HG02759 (cell line): ENCODE measurements around the gene NECTIN1.

ENCODE experiments used
- ATAC-seq: cut with Tn5 transposase; IDR thresholded peaks from one replicate; pipeline ENCODE4 v1.9.1; 2021; ENCODE audit warnings: mild to moderate bottlenecking, moderate library complexity; ENCODE audit not compliant: unreplicated experiment

The NECTIN1 gene

DNA sequence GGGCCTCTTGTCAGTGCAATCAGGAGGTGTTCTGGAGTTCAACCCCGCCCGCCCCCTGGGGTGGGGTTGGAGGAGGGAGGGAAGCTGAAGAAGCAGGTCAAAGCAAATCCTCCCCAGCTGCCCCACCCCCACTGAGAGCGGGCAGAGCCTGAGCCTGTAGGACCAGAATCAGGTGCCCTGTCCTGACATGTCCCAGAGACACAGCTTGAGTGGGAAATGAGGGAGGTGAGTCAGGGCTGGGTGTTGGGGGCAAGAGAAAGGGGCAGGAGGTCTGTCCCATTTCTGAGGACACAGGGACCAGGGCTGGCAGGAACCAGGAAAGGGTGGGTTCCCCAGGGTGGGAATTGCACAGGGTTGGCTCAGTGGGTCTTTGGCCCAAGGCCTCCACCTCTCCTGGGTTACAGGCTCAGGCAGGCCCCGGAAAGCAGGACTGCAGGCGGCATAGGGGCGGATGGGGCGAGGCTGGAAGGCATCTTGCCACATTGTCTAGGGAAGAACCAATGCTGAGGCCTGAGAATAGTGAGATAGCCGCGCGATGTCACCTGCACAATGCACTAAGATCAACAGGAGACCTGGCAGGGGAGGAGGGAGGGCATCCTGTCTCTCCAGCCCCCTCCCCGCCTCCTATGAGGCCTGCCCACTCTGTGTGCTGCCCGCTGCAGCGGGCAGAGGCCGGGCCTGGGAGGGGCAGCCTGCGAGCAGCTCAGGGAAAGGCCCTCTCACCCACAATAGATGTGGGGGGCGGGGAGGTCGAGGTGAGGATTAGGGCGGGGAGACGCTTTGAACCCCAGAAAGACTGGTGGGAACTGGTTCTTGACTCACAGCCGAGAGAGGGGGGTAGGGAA is 32.4 kb downstream of the NECTIN1 start:
- ATAC-seq, result no peak

DNA sequence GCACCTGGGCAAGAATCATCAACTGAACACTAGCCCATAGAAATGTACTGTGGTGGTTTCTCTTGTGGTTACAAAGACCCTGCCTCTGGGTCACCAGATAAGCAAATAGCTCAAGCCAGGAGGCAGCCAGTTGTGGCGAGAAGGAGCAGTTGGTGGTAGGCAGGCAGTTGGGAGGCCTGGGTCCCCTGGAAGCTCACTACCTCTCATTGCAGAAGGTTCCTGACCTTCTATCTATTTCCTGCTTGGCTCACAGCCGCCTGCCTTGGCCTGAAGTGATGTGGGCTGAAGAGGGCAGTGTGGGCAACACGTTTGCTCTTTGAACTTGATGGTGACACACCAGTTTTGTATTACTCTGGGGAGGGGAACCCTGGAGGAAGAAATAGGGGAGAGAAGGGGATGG is 34.7 kb downstream of the NECTIN1 start:
- ATAC-seq, result peak; percentile 46

DNA sequence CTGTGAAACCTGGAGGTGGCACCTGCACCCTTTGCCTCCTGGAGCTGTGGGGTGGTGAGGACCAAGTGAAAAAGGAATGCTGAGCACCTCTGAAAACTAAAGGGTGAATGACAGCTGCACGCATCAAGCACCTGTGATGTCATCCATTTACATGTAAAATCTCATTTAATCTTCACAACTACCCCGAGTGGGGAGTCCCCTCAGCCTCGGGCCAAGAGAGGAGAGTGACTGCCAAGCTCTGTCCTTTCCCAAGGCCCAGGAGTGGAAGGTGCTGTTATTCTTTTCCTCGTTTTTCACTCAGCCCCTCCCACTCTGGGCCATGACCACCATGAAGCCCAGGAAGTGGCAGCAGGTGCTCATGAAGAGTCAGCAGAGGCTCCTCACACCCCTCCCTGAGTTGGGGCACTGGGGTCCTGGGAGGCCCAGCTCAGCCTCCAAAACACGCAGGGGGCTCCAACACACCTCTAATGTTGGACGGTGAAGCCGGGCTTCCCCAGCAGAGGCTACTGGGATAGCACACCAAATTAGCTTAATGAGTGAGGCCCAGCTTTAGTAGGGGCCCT is 35.7 kb downstream of the NECTIN1 start:
- no peak for ATAC-seq

DNA sequence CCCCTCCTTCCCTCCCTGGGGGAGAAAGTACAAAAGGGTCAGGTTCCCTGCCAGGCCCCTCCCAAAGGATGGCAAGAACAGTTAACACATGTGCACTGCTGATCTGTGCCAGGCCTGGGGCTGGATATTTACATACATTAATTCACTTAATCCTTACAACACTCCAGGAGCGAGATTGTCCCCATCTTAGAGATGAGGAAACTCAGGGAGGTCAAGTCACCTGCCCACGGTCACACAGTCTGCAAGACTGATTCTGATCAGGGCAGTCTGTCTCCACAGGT is 36.5 kb downstream of the NECTIN1 start:
- no peak for ATAC-seq

DNA sequence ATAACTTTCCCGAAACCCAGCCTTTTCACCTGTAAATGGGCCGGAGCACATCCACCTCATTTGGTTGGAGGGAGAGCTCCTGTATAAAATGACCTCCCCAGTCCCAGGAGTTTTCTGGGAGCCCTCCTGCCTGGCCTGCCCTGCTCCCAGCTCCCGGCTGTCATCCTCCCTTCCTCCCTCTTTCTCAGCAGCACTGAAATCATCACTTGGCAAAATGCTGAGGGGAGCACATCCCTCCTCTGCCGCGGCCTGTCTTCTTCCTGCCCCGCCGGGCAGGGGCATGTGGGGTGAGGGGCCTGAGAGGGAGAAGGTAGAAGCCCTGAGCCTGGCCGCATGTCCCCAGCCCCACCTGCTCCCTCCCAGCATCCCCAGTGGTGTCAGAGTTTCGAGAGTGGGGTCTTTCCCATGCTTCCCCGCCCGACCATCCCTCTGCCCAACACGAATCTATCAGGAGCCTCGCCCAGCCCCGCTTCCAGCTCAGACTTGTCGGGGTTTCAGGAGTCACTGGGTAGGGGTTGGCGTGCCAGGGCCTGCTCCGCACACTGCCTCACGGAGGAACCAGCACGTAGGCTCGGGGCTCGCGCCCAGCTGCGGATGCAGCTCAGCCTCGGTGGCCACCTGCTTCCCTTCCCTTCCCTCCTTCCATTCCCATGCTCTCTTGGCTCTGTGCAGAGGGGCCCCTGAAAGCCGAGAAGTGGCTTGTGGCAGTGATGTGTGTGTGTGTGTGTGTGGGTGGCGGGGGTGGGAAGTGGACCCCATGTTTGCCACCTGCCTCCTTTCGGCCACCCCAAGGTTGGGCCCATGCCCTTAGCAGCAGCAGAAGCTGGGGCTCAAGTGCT is 37.1 kb downstream of the NECTIN1 start:
- no peak for ATAC-seq

DNA sequence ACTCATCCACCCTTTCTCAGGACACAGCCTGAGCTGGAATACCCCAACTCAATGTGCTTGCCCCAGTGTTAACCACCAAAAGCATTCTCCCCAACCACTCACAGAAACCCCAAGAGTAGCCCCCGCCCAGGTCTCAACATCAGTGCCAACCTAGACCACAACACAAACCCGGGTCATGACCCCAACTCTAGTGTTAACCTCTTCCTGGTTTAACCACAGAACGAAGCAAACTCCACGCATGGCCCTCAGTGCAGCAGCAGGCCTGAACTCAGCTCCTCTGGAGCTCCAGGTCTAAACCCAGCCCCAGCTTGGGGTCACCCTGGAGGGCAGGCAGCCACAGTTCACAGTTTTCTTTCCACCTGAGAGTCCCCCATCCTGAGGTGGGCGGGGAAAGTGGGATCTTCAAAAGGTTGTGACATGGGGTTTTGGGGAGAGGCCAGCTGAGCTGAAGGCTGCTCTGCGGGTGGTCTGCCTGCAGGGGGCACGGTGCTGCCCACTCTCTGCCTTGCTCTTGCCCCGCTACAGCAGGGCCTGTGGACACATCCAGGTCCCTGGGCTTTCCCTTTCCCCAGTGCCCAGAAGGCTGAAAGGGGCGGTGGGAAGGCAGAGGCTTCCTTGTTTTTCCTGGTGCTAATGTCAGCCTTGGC is 37.9 kb downstream of the NECTIN1 start:
- ATAC-seq, result peak; percentile 51

DNA sequence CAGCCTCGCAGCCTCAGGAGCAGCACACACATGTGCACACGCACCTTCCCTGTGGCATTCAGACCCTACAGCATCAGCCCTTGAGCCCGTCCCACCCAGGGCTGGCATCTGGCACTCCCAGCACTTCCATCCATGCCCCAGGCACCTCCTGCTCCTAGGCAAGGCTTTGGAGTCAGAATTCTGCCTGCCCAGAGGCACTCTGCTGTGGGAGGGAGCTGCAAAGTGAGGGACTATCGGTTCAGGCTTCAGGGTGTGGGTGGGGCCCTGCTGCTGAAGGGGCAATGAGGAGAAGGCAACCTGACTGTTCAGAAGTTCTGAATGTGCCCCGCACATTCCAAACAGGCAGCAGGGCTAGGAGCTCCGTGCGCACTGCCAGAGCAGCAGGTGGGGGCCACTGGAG is 39.7 kb downstream of the NECTIN1 start:
- no peak for ATAC-seq

DNA sequence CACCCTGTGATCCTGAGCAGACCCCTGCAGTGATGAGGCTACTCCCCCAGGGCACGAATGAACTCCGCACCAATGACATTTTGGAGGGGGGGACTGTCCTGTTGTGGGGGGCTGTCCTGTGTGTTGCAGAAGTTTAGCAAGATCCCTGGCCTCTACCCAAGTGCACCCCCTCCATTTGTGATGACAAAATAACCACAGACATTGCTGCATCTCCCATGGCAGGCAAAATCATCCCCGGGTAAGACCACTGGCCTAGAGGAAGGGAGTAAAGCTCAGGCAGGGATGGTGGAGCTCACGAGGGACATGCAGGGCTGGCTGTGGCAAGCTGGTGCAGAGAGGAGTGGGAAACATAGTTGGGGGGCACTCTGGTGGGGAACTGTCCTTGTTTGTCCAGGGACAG is 40.6 kb downstream of the NECTIN1 start:
- no peak for ATAC-seq

DNA sequence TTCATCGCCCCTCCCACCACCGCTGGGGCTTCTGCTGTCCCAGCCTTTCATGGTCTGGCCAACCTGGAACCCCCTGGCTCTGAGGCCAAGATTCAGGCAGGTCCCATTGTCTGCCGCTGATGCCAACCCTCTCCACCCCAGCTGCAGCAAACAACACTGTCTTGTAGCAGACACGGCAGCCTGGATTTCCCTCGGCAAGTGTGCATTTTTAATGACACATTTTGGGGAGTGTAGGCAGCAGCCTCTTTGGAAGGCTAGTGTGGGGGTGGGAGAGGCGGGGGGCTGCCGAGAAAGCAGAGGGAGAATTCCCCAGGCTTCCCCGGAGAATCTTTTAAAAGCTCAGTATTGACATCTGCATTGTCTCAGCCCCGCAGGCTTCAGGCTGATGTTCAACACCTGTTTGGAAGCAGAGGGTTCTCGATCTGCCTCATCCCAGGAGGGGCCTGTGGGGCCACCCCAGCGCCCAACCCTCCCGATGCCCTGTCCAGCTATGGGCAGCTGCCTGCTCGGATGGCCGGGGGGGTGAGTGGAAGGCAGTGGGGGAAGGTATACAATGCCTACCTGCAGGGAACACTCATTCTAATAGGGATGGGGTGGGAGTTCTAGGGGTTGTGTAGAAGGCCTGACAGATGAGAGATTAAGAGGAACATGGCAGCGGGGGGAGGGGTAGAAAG is 41.5 kb downstream of the NECTIN1 start:
- no peak for ATAC-seq

DNA sequence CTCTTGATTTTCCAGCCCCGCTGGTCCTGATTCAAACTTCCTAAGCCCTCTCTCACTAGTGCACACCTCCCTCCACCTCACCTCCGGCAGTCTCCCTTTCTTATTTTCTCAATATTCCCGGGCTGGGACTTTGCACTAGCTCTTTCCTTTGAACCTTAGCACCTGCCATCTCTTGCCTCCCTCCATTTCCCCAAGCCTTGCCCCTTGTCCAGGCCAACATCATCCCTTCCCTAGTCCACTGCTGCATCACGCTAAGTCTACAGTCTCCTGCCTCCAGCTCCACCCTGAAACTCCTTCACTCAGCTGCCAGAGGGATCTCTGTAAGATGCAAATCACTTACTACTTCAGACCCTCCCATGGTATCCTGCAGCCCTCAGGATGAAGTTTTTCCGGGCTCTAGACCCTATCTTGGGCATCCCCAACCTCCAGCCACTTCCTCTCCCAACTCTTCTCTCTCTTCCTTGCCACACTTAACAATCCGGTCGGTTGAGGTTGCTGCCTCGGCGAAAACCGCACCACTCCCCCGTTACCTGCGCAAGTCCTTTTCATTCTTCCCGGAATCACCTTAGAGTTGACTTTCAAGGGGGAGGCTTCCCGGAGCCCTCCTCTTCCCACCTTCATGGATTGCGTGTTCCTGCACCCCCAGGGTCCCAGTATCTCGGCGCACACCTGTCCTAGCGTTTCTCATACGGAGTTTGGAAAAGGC is 42.7 kb downstream of the NECTIN1 start:
- no peak for ATAC-seq

DNA sequence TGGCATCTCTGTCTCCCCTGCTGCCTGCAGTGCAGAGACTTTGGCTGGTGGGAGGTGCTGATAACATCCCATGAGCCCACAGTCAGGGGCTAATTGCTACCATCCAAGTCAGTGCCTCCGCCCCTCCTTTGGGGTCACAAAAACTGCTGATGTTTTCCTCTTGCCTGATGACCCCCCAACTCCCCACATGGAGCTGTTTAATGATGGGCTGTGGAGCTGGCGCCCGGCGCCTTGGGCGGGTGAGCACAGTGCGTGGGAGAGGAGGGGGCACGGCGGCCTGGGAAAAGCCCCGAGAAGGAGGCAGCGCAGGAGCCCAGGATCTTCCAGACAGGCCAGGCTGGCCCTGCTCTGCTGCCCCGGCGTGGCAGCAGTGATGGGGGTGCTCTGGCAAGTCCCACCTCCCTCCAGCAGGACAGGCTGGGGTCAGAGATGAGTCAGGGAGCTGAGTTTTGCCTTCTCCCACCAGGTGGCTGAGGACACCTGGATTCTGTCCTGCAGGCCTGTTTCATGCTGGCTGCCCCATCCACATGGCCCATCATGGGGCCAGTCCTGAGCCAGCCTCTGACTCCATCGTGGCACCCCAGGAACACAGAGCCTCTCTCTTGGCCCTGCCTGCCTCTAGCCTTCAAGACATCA is 43.8 kb downstream of the NECTIN1 start:
- no peak for ATAC-seq

DNA sequence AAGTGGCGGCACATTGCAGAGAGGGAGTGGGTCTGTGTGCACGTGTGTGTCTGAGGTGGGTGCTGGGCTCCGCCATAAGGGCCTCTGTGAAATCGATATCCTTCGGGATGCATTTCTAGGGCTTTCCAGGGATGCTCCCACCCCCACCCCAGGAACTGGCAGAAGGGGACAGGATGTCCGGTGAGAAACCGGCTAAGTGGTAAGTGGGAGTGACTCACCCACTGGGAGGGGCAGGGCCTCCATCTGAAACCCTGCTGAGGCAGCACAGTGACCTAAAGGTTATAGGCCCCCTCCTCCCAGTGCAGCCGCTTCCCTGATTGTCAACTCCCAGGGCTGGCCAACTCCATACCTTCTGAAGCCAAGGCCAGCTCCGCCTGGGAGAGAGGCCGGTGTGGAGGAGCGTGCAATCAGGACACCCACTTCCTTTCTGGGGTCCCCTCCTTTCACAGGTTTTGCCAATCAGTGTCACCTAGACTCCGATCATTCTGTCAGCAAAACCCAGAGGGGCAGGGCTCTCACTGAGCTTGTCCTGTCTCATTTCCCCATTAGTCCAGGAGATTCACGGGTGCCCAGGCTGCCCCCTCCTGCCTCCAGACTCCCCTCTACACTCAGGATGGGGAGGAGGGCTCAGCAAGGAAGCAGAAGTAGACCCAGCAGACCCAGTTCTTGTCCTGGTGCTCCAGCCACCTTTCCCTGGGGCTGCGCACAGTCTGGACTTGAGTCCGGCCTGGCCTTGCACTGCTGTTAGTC is 44.5 kb downstream of the NECTIN1 start:
- ATAC-seq, result no peak

DNA sequence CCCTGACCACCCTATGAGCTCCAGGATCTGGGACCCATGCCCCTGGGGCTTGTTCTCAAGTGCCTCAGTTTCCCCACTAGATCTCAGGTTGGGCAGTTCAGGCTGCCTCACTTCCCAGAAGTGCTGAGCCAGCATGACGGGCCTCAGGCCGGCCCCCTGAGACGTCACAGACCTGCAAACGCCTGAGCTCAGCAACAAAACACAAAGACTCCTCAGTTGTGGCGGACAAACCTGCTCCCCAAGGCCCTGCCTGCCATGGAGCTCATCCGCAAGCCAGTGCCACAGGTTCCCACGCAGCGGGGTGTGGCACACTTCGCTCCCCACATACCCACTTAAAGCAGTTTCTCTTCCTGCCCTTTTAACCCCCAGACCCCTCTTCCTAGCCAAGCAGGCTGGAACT is 45.2 kb downstream of the NECTIN1 start:
- no peak for ATAC-seq

DNA sequence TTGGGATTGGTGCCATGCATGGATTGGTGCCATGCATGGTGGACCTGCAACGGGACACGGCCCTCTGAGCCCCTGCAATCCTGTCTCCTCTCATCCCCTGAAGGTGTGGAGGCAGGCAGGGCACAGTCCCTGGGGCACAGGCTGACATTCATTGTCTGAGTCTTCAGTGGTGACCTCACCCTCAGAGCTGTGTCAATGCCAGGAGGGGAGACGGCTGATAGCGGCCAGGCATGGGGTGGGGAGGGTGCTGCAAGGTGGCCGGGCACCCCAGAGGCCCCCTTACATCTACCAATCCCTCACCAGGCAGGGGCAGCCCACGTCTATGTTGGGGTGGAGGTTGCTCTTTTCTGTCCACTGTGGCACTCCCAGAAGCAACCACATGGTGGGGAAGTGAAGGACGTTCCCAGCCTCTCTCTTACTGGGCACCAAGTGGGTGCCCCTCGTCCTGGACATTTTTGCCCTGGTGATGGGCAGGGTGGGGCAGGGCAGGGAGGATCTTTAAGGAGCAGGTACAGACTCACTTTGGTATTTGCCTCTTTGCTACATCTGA is 47.6 kb downstream of the NECTIN1 start:
- no peak for ATAC-seq

DNA sequence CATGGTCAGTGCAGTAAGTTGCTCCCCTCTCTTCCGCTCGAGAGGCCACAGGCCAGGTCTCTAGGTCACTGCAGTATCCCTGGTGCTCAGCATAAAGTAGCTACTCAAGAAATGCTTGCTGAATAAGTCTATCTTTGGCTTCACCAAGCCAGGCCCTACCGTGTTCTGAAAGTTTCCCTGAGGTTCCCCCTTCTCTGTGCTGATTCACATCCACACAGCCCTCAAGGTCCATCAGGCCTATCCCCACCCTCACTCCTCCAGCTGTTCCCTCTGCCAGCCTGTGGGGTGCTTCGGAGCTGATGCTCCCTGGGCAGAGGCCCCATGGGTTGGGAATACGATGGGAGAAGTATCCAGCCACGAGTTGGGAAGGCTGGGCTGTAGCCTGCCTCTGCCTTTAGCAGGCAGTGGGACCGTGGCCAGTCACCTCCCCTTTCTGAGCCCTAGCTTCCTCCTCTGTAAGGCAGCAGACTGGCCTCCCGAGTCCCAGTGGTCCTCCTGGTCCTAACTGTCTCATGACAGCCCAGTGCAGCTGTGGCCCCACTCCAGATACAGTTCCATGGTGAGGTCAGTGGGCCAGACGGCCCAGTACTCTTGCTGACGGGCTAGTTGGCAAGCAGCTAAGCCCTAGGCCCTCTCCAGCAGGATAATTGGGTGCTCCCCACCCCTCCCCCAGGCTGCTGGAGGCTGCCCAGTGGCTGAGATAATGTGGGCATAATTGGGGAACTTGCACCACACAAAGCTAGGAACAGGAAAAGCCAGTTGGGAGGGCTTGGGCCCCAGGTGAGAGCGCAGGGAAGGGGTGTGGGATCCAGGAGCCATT is 48.2 kb downstream of the NECTIN1 start:
- ATAC-seq, result no peak

DNA sequence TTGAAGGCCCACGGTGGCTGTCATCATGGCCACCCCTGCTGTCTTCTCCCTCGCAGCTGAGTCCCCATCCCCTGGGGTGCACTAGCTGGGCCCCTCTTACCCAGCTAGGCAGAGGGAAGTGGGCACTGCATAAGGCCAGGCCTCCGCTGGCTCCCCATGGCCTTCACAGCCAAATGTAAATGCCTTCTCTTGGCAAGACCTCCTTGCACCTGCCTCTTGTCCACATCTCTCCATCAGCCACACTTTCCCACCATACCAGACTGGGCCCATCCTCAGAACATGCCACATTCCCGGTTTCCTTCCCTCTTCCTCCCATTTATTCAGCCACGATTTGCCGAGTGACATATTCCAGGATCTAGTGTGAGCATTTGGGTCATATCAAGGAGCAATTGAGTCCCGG is 49.7 kb downstream of the NECTIN1 start:
- no peak for ATAC-seq

DNA sequence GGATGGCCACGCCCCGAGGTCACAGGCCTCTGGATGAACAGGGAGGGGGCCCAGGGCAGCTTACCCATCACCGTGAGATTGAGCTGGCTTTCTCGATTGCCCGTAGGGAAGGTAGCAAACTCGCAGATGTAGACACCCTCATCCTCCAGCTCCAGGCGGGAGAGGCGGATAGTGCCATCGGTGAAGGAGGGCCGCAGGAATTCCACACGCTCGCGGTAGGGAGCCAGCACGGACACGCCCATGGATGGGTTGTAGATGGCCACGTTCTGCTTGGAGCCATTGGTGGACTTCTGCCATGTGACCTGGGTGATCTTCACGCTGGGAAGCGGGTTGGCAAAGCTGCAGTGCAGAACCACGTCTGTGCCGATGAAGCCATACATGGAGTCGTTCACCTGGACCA is 50.6 kb downstream of the NECTIN1 start:
- ATAC-seq, result no peak

DNA sequence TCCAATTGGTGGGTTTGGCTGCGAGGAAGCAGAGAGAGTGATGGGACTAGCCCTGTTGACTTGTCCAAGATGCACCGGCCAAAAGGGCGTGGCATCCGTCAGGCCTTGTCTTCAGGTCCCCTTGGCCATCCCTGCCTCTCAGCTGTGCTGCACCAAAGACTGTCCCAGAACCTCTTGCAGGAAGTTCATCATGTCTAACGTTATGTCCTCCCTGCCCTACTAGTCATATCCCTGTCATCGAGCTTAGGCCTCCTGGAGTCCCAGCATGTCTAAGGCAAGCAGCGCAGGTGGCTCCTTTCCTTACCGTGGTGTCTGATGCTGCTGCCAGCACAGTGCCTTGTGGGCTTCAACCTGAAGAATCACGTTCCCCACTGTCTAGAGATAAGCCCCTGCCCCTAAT is 51.2 kb downstream of the NECTIN1 start:
- no peak for ATAC-seq
